Nephron (organoid): ENCODE results near the gene AS3MT.
A peak's percentile ranks its signal among the peaks of the same experiment; 100 is the strongest.
"Not testable (repeated sequence)": the region's sequence is repeated elsewhere in the genome, so short reads cannot be mapped to it uniquely, and the experiment has no call there.

Experiments used
- H3K27ac Mint-ChIP-seq, 3 experiments: 2 replicates each; pipeline ENCODE4 v1.8.0; 2020; ENCODE audit warnings: mixed read lengths in 3 of 3, mild to moderate bottlenecking in 2 of 3, moderate library complexity in 1 of 3
- H3K27me3 Mint-ChIP-seq: 2 replicates; pipeline ENCODE4 v1.8.0; 2021; ENCODE audit warnings: low read depth, mild to moderate bottlenecking, moderate library complexity, mixed read lengths
- H3K36me3 Mint-ChIP-seq: 2 replicates; pipeline ENCODE4 v1.8.0; 2020; ENCODE audit warnings: low read depth, mixed read lengths
- H3K4me1 Mint-ChIP-seq: 2 replicates; pipeline ENCODE4 v1.8.0; 2020; ENCODE audit warnings: mixed read lengths
- H3K4me3 Mint-ChIP-seq, 3 experiments: 2 replicates each; pipeline ENCODE4 v1.8.0; 2020; ENCODE audit warnings: mild to moderate bottlenecking in 3 of 3, mixed read lengths in 3 of 3, moderate library complexity in 2 of 3
- H3K9me3 Mint-ChIP-seq: 2 replicates; pipeline ENCODE4 v1.8.0; 2020; ENCODE audit warnings: mixed read lengths
- CTCF ChIP-seq, 3 experiments: fragments of 200-600 bp; sonication (generic); IDR thresholded peaks; one replicate each; pipeline ENCODE4 v1.5.0; 2021; ENCODE audit warnings: antibody characterized with exemption in 3 of 3; ENCODE audit not compliant: unreplicated experiment in 3 of 3

Gene AS3MT

DNA sequence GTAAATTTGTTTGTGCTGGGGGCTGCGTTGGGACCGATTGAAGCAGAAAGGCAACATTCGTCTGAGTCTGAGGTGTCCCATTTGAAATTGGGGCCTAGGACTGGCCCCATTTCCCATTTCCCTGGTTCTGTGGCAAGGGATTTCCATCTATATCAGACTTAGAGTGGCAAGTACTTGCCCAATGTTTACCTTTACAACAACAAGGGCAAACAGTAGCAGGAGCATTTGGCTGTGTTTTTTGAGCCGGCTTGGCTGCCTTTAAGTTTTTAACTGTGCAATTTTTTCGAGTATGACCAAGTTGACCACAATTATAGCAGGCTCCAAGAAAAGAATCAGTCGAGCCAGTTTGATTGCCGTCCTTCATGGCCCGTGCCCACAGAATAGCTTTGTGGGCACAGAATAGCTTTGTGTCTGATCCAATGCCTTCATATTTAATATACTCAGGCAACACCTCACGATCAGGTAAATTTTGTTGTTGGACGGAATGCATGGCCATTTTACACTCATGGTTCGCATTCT, 27.4 kb upstream of the AS3MT start:
- TF ChIP-seq CTCF (IDR thresholded peaks at IDR 0.05; ENCODE audit: unreplicated experiment in 3 of 3): no peak
- no peak overlapping the region for H3K27ac Mint-ChIP-seq
- H3K9me3 Mint-ChIP-seq: peaks cover 33% of the 10 kb centered on the region
- H3K36me3 Mint-ChIP-seq: peaks cover 4% of the 10 kb centered on the region
- no peak overlapping the region for H3K4me3 Mint-ChIP-seq
- peaks cover 8% of the 10 kb centered on the region for H3K27me3 Mint-ChIP-seq
- peaks cover 8% of the 10 kb centered on the region for H3K4me1 Mint-ChIP-seq

DNA sequence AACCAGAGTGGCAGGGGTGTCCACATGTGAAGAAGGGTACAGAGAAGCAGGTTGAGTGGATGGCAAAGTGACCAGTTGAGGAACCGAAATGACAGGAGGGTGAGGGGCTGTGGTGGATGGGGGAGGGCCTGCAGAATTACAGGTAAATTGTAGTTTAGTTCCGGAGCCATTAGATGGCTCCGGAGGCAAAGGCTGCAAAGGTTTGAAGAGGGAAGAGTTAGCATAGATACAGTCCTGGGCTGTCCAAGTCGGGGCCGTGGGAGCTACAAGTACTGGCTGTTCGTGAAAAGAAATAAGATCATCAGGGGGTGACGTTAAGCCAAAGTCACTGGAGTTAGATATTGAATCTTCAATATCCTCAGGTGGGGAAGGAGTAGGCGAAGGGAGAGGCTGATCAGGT, 26.1 kb upstream of the AS3MT start:
- not testable (repeated sequence) for H3K36me3 Mint-ChIP-seq, H3K4me3 Mint-ChIP-seq, H3K27me3 Mint-ChIP-seq, H3K4me1 Mint-ChIP-seq, H3K27ac Mint-ChIP-seq
- peaks cover 23% of the 10 kb centered on the region for H3K9me3 Mint-ChIP-seq

DNA sequence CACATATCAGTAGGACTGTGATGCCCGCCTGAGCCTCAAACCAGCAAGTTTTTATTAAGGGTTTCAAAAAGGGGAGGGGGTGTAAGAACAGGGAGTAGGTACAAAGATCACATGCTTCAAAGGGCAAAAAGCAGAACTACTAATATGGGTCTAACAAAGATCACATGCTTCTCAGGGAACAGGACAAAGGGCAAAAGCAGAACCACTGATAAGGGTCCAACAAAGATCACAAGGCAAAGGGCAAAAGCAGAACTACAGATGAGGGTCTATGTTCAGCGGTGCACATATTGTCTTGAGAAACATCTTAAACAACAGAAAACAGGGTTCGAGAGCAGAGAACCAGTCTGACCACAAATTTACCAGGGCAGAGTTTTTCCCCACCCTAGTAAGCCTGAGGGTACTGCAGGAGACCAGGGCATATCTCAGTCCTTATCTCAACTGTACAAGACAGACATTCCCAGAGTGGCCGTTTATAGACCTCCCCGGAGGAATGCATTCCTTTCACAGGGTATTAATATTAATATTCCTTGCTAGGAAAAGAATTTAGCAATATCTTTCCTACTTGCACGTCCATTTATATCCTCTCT, 25.0 kb upstream of the AS3MT start:
- Mint-ChIP-seq H3K27me3 (peaks cover 11% of the 10 kb centered on the region), H3K9me3 (peaks cover 15% of the 10 kb centered on the region)
- not testable (repeated sequence) for H3K36me3 Mint-ChIP-seq, H3K27ac Mint-ChIP-seq, H3K4me1 Mint-ChIP-seq, H3K4me3 Mint-ChIP-seq

GRCh38 chr10:102845352-102845902, 23.8 kb upstream of the AS3MT start:
- Mint-ChIP-seq H3K4me1 (no peaks in the 10 kb centered on the region), H3K4me3 (no peak overlapping the region), H3K27ac (no peak overlapping the region), H3K36me3 (no peaks in the 10 kb centered on the region), H3K9me3 (peaks cover 12% of the 10 kb centered on the region), H3K27me3 (peaks cover 7% of the 10 kb centered on the region)
- TF ChIP-seq CTCF (IDR thresholded peaks at IDR 0.05; ENCODE audit: unreplicated experiment in 3 of 3): no peak

DNA sequence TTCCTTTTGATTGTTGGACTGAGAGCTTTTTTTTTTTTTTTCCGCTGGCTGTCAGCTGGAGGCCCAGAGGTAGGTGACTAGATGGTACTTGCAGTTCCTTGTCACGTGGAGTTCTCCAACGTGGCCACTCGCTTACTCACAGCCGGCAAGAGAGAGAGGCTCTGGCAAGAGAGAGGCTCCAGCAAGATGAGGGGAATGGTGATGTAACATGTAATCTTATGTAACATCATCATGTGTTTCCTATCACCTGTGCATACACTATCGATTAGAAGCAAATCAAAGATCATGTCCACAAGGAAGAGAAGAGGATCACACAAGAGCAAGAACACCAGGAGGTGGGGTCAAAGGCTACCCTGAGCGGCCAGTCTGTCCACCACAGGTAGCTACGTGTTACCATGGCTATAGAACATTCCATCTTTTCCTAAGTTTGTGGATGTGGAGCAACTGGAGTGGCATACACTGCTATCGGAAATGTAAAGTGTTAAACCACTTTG, 19.2 kb upstream of the AS3MT start:
- H3K9me3 Mint-ChIP-seq: no peaks in the 10 kb centered on the region
- no peak overlapping the region for H3K27ac Mint-ChIP-seq
- TF ChIP-seq CTCF (IDR thresholded peaks at IDR 0.05; ENCODE audit: unreplicated experiment in 3 of 3): no peak
- H3K4me3 Mint-ChIP-seq: no peak overlapping the region
- H3K27me3 Mint-ChIP-seq: peaks cover 3% of the 10 kb centered on the region
- no peaks in the 10 kb centered on the region for H3K36me3 Mint-ChIP-seq
- H3K4me1 Mint-ChIP-seq: peaks cover 9% of the 10 kb centered on the region

GRCh38 chr10:102853237-102853636, 16.0 kb upstream of the AS3MT start:
- not testable (repeated sequence) for H3K27ac Mint-ChIP-seq, H3K27me3 Mint-ChIP-seq, H3K36me3 Mint-ChIP-seq, H3K9me3 Mint-ChIP-seq, H3K4me3 Mint-ChIP-seq
- H3K4me1 Mint-ChIP-seq: peaks cover 16% of the 10 kb centered on the region

DNA sequence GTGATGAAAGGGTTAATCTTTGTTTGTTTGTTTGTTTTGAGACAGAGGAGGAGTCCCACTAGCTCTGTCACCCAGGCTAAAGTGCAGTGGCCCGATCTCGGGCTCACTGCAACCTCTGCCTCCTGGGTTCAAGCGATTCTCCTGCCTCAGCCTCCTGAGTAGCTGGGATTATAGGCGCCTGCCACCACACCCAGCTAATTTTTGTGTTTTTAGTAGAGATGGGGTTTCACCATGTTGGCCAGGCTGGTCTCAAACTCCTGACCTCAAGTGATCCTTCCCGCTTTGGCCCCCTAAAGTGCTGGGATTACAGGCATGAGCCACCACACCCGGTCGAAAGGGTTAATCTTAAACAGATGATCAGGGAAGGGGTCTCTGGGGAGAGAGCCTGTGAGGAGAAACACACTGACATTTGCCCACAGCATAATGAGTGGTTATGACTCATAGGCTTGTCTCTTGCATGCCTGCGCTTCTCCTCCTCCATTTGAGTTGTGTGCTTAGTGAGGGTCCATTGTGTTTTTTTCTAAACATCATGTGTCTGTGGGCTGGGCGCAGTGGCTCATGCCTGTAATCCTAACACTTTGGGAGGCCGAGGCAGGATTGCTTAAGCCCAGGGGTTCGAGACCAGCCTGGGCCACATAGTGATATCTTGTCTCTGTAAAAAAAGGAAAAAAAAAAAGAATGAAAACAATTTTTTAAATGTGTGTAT, 13.4 kb upstream of the AS3MT start:
- not testable (repeated sequence) for H3K27me3 Mint-ChIP-seq, H3K36me3 Mint-ChIP-seq, H3K9me3 Mint-ChIP-seq
- Mint-ChIP-seq H3K4me1 (peaks cover 26% of the 10 kb centered on the region), H3K27ac (peak overlapping the region in 1 of 3 experiments; percentile 19), H3K4me3 (peak overlapping the region; percentile 67 to 80 (median 79))
